HG03045 (cell line): ENCODE results near the gene CSMD2.

Experiments
- ATAC-seq: cut with Tn5 transposase; IDR thresholded peaks from one replicate; pipeline ENCODE4 v1.9.1; 2021; ENCODE audit warnings: mild to moderate bottlenecking, moderate library complexity; ENCODE audit not compliant: unreplicated experiment

The CSMD2 gene

DNA sequence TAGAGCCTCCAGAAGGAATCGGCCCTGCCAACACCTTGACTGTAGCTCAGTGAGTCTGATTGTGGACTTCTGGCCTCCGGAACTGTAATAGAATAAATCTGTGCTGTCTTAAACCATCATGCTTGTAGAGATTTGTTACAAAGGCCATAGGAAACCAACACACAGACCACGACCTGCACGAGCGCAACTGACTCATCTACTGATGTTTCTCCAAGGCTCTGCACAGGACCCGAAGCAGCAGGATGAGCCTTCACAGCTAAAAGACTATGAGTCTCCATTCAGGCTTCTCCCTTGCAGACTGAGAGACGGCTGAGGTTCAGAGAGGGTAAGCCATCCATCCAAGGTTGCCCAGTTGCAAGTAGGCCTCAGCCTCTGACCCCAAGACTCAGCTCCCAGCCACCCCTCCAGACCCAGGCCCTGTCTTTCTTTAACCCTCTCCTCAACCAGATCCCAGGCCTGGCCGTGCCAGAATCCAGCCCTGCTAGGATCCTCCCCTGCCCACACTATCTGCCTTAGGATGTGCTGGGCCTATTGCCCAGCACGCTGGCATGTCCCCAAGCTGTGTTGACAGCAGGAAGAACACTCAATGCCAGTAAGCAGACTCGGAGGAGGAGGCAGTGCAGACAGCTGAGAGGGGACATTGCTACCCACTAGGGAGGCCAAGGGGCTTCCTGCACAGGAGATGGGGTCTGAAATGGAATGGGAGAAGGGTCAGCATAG, 192.2 kb downstream of the CSMD2 start:
- no peak for ATAC-seq

DNA sequence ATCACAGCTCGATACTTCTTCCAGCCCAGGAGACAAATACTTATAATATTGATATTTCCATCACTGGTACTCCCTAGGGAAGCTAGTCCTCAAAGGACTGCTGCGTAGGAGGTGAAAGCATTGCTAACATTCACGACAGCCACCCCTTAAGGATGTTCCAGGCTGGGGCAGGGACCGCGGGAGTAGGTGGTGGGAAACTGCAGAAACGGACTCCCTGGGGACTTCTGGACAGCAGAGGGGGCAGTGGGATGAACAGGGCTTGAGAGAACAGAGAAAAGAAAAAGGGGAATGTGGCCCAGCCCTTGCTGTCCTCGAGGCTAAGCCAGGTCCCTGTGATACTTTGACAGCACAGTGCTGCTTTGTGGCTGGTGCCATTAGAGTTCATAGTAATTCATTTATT, 193.1 kb downstream of the CSMD2 start:
- ATAC-seq = no peak

GRCh38 chr1:33971018-33971710, 193.9 kb downstream of the CSMD2 start:
- ATAC-seq = no peak

DNA sequence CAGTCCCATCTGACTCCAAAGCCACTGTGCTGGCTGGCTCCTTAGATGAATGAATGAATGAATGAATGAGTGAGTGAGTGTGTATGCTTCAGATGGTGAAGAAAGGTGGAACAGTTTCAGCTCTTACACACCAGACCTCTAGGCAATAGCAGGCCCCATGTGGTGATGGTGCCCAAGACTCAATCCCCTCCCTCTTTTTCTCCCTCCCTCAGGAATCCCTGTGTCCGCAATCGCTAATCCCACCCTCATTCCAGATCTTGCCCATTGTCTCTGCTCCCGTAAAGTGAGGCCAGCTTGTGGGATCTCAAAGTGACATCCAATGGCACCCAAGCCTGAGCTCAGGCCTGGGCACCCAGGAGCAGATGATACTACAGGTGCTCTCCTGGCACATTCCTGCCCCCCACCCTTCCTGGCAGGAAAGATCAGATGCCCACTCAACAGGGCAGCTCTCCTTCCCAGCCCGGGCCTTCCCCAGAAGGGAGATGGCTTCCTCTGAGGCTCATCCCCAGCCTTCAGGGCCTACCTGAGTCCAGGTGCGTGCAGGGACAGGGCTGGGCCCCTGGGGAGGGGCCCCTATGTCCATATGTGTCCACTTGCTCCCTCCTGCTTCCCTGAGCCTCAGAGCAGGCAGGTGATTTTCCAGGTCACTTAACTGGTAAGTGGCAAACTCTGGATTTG, 194.7 kb downstream of the CSMD2 start:
- no peak for ATAC-seq

GRCh38 chr1:33966346-33967141, 198.5 kb downstream of the CSMD2 start:
- no peak for ATAC-seq

DNA sequence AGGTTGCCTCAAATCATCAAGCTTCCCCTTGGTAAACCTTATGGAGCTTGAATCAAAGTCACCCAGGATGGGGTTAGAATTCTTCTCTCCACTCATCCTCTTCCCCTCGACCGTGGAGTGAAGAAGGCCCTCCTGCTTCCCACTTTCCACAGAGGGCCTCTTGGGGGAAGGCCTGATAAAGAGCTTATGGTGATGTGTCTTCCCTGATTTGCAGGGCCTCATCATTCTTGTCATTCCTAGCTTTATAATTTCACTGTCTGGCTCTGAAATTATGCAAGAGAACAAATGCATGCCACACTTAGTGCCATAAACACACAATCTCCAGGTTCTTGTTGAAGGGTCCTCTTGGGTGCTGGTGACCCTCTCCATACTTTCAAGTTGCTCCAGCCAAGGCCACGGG, 199.9 kb downstream of the CSMD2 start:
- ATAC-seq = no peak

DNA sequence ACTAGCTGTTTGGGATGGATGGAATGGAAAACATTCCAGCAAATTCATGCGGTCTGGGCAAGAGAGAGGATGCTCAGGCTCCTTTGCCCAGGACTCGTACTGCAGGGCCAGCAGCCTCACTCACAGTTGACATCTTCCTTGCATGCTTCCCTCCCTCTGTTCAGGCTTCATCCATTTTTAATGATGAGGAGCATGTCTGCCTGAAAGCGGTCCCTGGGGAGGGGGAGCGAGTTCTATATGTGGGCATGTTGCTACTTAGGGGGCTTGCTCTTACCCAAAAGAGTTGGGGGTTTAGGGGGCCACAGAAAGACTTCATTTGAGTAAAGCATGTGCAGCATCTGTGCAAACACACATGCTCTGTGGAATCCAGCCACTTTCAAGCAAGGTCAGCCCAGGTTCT, 203.0 kb downstream of the CSMD2 start:
- ATAC-seq = no peak

DNA sequence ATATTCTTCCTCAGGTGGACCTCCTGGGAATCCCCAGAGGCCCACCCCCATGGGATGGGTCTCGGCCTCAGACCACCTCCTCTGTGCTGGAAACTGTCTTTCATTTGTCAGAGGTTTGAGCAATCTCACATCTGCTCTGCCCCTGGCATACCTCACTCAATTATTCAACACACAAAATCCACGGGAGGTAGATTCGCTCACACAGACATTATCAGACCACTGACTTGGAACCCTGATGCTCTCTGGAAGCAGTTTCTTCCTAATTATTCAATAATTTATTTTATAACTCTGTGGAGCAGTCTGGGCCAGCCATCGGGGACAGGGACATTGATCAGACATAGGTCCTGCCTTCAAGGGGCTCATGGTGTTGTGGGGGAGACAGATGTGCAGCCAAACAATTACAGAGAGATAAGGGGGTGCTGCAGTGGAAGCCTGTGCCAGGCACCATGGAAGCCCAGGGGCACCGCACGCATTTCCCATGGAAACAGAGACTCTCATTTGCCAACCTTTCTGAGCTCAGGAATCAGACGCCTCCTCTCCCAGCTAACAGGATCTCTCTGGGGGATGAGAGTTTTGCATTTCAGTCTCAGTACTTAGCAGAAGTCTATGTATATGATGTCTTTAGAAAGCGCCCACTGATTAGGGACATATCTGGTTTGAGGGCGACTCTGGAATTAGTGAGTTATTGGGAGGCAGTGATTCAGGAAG, 204.7 kb downstream of the CSMD2 start:
- no peak for ATAC-seq

GRCh38 chr1:33957854-33958253, 207.2 kb downstream of the CSMD2 start:
- ATAC-seq = no peak

DNA sequence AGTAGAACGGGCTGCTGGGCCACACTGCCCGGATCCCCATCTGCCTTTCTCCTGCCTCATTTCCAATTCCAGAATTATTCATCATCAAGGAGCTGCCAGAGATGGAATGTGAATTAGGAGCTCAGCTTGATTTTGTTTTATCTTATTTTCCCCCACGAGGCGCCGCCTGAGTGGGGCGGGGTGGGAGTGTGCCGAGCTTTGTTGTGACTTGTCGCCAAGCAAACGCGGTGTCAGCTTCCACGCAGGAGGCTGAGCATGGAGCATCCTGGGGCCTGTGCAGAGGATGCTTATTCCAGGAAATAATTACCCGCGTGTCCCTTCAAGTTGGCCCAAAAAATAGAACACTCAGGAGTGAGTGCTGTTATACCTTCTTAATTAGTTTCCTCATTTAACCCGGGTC, 209.9 kb downstream of the CSMD2 start:
- no peak for ATAC-seq

DNA sequence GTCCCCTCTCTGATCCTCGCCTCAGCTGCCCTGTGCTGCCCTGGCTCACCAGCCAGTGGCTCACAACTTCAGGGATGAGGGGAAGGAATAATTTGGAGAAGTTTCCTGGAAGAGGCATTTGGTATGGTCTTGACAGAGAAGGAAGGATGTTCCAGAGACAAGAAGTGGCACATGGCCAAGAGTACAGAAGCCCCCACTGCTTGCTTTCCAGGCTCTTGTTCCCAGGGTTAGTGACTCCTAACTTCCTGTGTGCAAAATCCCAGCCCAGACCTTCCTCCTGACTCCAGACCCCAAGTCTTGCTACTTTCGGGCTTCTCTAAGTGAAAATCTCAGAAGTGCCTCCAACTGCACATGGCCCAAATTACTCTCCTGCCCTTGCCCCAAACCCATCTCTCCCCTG, 215.5 kb downstream of the CSMD2 start:
- no peak for ATAC-seq

DNA sequence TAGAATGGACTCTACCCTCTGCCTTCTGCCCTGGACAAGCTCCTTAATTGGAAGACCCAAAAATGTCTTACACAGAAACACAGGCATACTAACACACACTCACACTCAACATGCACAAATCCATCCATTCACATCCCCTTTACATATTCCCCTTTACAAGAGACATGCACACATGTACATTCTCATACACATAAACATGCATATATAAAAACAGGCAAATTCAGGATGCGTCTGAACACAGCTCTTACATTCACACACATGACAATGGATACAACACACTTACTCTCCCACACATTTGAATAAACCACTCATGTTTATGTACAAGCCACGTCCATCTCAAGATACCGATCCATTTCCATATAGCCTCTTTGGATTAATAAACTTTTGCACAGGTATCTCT, 216.7 kb downstream of the CSMD2 start:
- no peak for ATAC-seq

DNA sequence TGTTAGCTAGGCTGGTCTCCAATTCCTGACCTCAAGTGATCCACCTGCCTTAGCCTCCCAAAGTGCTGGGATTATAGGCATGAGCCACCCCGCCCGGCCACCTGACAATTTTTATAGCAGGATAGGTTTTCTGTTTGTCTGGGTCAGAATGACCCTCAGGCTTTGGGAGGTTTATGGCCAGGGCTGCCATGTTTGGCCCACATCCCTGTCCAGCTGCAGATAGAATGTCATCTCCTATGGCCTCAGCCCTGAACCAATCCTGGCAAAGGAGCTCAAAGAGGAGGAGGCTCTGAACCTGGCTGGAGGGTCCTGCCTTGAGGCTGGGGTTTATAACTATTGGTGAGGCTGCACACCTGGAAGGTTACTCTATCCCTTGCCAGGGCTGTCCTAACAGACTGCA, 218.2 kb downstream of the CSMD2 start:
- no peak for ATAC-seq

GRCh38 chr1:33944846-33945245, 220.2 kb downstream of the CSMD2 start:
- no peak for ATAC-seq

- no peak for ATAC-seq
Observed at GRCh38 chr1:33943978-33944377, 221.1 kb downstream of the CSMD2 start.

DNA sequence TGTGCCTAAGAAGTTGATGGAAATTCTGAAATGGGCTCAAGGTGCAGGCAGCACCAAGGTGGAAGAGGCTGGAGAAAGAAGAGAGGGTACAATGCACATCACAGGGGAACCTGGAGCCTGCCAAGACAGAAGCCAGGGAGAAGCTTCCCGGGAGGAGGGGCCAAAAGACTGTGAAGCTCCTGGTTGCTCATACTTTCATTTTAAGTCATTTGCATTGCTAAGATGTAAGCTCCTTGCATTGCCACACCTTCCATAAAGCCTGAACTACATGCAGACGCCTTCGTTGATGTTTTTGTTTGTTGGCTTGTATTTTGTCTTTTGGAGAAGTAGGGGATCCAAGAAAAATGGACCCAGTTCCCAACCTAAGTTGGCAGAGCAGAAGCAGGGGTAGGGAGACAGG, 232.2 kb downstream of the CSMD2 start:
- ATAC-seq = no peak

GRCh38 chr1:33931111-33931475, 233.9 kb downstream of the CSMD2 start:
- ATAC-seq = no peak

- ATAC-seq = no peak
Observed at GRCh38 chr1:33930346-33931110, 234.5 kb downstream of the CSMD2 start.

GRCh38 chr1:33928251-33928650, 236.8 kb downstream of the CSMD2 start:
- no peak for ATAC-seq

- ATAC-seq = no peak
Observed at GRCh38 chr1:33927721-33928120, 237.3 kb downstream of the CSMD2 start.
